Heart left ventricle (tissue), 13 donors: ENCODE results near the gene STPG2.

Source experiments
- CTCF ChIP-seq, 12 donors: fragments of 200-600 bp; sonication (generic) in 4 of 12; IDR thresholded peaks; one replicate each; pipeline versions ENCODE4 v1.5.0 to v1.8.0; 2018 to 2022; ENCODE audit warnings: antibody characterized with exemption in 12 of 12, mild to moderate bottlenecking in 5 of 12
- POLR2A ChIP-seq, 2 donors: fragments of 450-650 bp; IDR thresholded peaks; one replicate each; pipeline ENCODE4 v1.6.1; 2017; ENCODE audit warnings: antibody characterized with exemption in 2 of 2, mild to moderate bottlenecking in 2 of 2, moderate library complexity in 2 of 2
- donor health status: ischemic (EF 13 %, LVEDD 7.1; RV severe dilation, severe dysfunction).
- donor health status: DM: no; HTN: yes; CAD: no.
- donor health status: DM: no; HTN: no; CAD: no.
- donor health status: ischemic (EF 25% LVEDD 6.9; RV normal size, moderate dysfunction).
- donor health status: ischemic (EF 25% LVEDD 5.7; RV mildly dilated, moderate dysfunction).
- donor health status: ischemic (EF 35%, LVEDD 5.7; RV mildly dilated, moderate dysfunction).
- donor health status: nonischemic (EF 11% LVEDD 7.7; RV severe dilation, severe dysfunction).
- donor health status: DM: yes; HTN: yes; CAD: no.
- donor health status: PGD.
- donor health status: ischemic (EF 29% LVEDD 5.4; RV normal size, mild dysfunction).
- donor health status: nonischemic (EF 23%, LVEDD 6.1; RV moderate dilation, normal function).

- TF ChIP-seq CTCF (IDR thresholded peaks at IDR 0.05), result no peak
- TF ChIP-seq POLR2A (IDR thresholded peaks at IDR 0.05), result no peak
These were observed 595.1 kb downstream of the STPG2 start for GRCh38 chr4:97548186-97548585.
